ENCODE results near the gene EFNA4.

GRCh38 chr1:155105604-155106011, 42.1 kb downstream of the EFNA4 start:
- TF ChIP-seq CTCF (IDR thresholded peaks at IDR 0.05), result no peak
- TF ChIP-seq POLR2AphosphoS5 (IDR thresholded peaks at IDR 0.05; ENCODE audit: low read depth, low read length), result no peak
